Heart left ventricle (tissue), 16 donors: Measurements from ENCODE around the gene STRA6. TPM values are rescaled to one million over a fixed set of nuclear protein-coding genes. Genes with fewer than 3 reads are reported as not detected.

Experiments
- ATAC-seq, 4 donors: fragments of 200-7000 bp; cut with Tn5 transposase; one replicate each; pipeline ENCODE4 v1.9.1; 2020 to 2022; ENCODE audit warnings: moderate library complexity in 4 of 4, mild to moderate bottlenecking in 3 of 4, moderate number of reproducible peaks in 1 of 4
- DNase-seq, 5 donors: peaks; one replicate each; pipeline ENCODE4 v3.0.0-alpha.2; 2020
- H3K27ac ChIP-seq, 12 donors: fragments of 200-600 bp; sonication (generic) in 4 of 12; one replicate each; pipeline versions ENCODE4 v1.5.0 to v1.8.0; 2016 to 2022; ENCODE audit warnings: mild to moderate bottlenecking in 2 of 12
- H3K27me3 ChIP-seq, 9 donors: fragments of 200-600 bp; sonication (generic) in 2 of 9; one replicate each; pipeline versions ENCODE4 v1.5.1 to v1.8.0; 2016 to 2022; ENCODE audit warnings: mild to moderate bottlenecking in 3 of 9
- H3K36me3 ChIP-seq, 9 donors: fragments of 200-600 bp; sonication (generic) in 2 of 9; one replicate each; pipeline versions ENCODE4 v1.5.0 to v1.8.0; 2018 to 2022; ENCODE audit warnings: mild to moderate bottlenecking in 2 of 9
- H3K4me1 ChIP-seq, 12 donors: fragments of 200-600 bp; sonication (generic) in 4 of 12; one replicate each; pipeline versions ENCODE4 v1.5.0 to v1.8.0; 2016 to 2022; ENCODE audit warnings: mild to moderate bottlenecking in 3 of 12
- H3K4me3 ChIP-seq, 12 donors: fragments of 200-600 bp; sonication (generic) in 4 of 12; one replicate each; pipeline versions ENCODE4 v1.5.0 to v1.8.0; 2017 to 2022; ENCODE audit warnings: mild to moderate bottlenecking in 9 of 12, moderate library complexity in 4 of 12
- H3K9me3 ChIP-seq, 12 donors: fragments of 200-600 bp; sonication (generic) in 4 of 12; one replicate each; pipeline versions ENCODE4 v1.5.0 to v1.8.0; 2016 to 2022; ENCODE audit warnings: mild to moderate bottlenecking in 1 of 12
- POLR2A ChIP-seq, 2 donors: fragments of 450-650 bp; IDR thresholded peaks; one replicate each; pipeline ENCODE4 v1.6.1; 2017; ENCODE audit warnings: antibody characterized with exemption in 2 of 2, mild to moderate bottlenecking in 2 of 2, moderate library complexity in 2 of 2
- WGBS, 4 donors: extraction: QIAGEN DNeasy Blood & Tissue Kit in 2 of 4; methylation state at CpG; one replicate each; pipeline versions ENCODE4 v1.1.5 to v1.1.7; 2013 to 2018; 5-methylcytosine and 5-hydroxymethylcytosine counted together
- intact Hi-C, 10 donors: fragments of 100-400 bp; cut with DNase I; formaldehyde crosslinking; loops; one replicate each; pipeline versions ENCODE4 v1.11.1 to v1.14.2; 2022
- polyA plus RNA-seq, 2 donors: library from polyadenylated mRNA; stranded (reverse); fragments of 200-250 nt; gene quantifications; one replicate each; pipeline ENCODE4 v1.2.3, GENCODE V29; 2013
- total RNA-seq, 9 donors: library from RNA; depleted of rRNA in 2 of 9; stranded (reverse); fragments of >200 nt in 2 of 9; fragmentation: NEBNext Ultra II Directional in 3 of 9; extraction: Animal tissue kit (Norgen Biotek cat#: 25700) in 3 of 9; gene quantifications; one replicate each; pipeline versions ENCODE4 v1.1.0 to v1.2.4, GENCODE V29; 2016 to 2023
- TF ChIP-seq, protein P1 (sequence below), 12 donors: fragments of 200-600 bp; sonication (generic) in 4 of 12; IDR thresholded peaks; one replicate each; pipeline versions ENCODE4 v1.5.0 to v1.8.0; 2018 to 2022; ENCODE audit warnings: antibody characterized with exemption in 12 of 12, mild to moderate bottlenecking in 5 of 12
- donor health status: ischemic (EF 13 %, LVEDD 7.1; RV severe dilation, severe dysfunction).
- donor health status: healthy with polysubstance abuse.
- donor health status: DM: no; HTN: yes; CAD: no.
- donor health status: DM: no; HTN: no; CAD: no.
- donor health status: ischemic (EF 25% LVEDD 6.9; RV normal size, moderate dysfunction).
- donor health status: ischemic (EF 25% LVEDD 5.7; RV mildly dilated, moderate dysfunction).
- donor health status: healthy.
- donor health status: DM: yes; HTN: yes; CAD: no.
- donor health status: ischemic (EF 35%, LVEDD 5.7; RV mildly dilated, moderate dysfunction).
- donor health status: nonischemic (EF 11% LVEDD 7.7; RV severe dilation, severe dysfunction).
- donor health status: DM: yes; HTN: yes; CAD: no.
- donor health status: PGD.
- donor health status: ischemic (EF 29% LVEDD 5.4; RV normal size, mild dysfunction).
- donor health status: nonischemic (EF 23%, LVEDD 6.1; RV moderate dilation, normal function).

STRA6 gene
- total and polyA plus RNA-seq, 11 donors = 0.08 to 0.24 (median 0.14) TPM; not detected in 8

DNA sequence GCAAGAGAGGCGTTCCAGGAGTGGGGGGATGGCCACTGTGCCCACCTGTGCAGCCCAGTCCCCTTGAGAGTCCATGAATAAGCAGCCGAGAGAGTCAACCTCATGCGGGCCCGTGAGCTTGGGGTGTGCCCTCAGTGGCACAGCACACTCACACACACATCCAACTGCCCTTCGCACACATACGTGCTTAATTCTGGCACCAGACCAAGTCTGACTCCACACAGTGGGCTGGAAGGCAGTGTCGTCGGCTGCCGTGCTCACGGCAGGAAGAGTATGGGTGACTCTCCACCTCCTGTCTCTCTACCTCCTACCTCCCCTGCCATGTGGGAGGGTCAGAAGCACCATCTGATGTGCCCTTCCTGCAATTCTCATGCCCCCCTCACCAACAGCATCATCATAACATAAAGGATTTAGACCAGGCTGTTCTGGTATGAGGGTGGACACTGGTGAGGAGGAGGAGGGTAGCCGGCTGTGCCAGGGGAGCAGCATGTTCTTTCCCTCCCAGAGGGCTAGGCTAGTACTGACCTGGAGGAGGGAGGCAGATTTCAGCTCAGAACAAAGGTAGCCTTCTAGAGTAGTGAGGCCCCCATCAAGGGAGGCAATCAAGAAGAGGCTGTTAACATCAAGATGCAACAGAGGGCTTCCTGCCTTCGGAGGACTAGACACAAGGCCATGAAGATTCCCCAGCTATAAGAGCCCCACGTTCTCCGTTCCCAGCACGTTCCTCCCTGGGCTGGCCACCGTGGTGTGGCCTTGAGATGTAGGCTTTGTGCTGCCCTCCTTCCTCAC lies 5.3 kb upstream of the STRA6 start:
- Histone ChIP-seq H3K9me3 (no peaks in the 10 kb centered on the region), H3K27ac (no peak overlapping the region), H3K4me3 (no peak overlapping the region), H3K36me3 (no peaks in the 10 kb centered on the region), H3K27me3 (no peaks in the 10 kb centered on the region), H3K4me1 (peaks cover 0 to 29% (median 7%) of the 10 kb centered on the region in 12 donors)
- ATAC-seq = no peak
- TF ChIP-seq POLR2A (IDR thresholded peaks at IDR 0.05) = no peak
- TF ChIP-seq, protein P1, sequence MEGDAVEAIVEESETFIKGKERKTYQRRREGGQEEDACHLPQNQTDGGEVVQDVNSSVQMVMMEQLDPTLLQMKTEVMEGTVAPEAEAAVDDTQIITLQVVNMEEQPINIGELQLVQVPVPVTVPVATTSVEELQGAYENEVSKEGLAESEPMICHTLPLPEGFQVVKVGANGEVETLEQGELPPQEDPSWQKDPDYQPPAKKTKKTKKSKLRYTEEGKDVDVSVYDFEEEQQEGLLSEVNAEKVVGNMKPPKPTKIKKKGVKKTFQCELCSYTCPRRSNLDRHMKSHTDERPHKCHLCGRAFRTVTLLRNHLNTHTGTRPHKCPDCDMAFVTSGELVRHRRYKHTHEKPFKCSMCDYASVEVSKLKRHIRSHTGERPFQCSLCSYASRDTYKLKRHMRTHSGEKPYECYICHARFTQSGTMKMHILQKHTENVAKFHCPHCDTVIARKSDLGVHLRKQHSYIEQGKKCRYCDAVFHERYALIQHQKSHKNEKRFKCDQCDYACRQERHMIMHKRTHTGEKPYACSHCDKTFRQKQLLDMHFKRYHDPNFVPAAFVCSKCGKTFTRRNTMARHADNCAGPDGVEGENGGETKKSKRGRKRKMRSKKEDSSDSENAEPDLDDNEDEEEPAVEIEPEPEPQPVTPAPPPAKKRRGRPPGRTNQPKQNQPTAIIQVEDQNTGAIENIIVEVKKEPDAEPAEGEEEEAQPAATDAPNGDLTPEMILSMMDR (IDR thresholded peaks at IDR 0.05) = no peak
- intact Hi-C loops = no loop called here
- no peak for DNase-seq
- 77 to 86% (median 81%) methylated on average over 9 to 16 of the region's 16 CpGs for WGBS, 4 donors

DNA sequence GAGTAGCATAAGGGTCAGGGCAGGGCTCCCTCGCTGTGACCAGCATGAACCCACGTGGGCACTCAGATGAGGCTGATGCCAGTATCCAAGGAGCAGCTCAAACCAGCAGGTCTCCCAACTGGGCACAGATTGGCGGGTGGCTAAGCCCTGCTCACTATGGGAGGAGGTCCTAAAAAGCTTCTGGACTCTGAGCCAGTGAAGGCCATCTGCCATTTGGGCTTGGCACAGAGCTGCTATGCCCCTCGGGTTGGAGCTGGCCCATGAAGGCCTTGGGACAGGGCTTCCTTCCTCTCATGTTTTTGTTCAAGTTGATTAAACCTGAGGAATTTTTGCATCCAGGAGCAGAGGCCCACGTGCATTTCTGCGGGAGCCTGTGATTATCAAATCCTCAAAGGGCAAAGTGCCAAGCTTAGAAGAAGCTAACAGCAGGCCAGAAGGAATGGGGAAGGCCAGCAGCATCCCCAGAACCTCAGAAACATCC lies 4.3 kb upstream of the STRA6 start:
- no peak overlapping the region for H3K27ac ChIP-seq
- H3K36me3 ChIP-seq = no peaks in the 10 kb centered on the region
- no peak overlapping the region for H3K4me3 ChIP-seq
- TF ChIP-seq, protein P1 (IDR thresholded peaks at IDR 0.05) = no peak
- TF ChIP-seq POLR2A (IDR thresholded peaks at IDR 0.05) = no peak
- intact Hi-C loops = no loop called here
- WGBS, 4 donors = 70 to 79% (median 72%) methylated on average over 6 of the region's 6 CpGs
- H3K4me1 ChIP-seq = peaks cover 0 to 29% (median 10%) of the 10 kb centered on the region in 12 donors
- DNase-seq (no peak), ATAC-seq (no peak)
- H3K27me3 ChIP-seq = no peaks in the 10 kb centered on the region
- no peaks in the 10 kb centered on the region for H3K9me3 ChIP-seq

DNA sequence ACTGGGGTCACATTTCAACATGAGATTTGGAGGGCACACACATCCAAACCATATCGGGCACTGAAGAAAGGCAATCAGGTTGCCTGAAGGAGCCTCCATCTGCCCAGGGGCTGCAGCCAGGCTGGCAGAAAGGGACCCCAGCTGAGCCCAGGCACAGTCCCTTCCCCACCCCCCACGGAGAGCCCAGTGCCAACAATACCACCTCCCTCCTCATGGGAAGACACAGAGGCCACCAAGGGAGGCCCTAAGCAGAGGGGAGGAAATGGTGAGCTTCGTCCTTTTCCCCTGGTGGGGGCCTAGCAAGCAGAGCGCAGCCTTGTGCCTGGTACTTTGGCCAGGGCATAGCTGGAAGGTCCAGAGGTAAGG lies 3.0 kb upstream of the STRA6 start:
- H3K4me1 ChIP-seq = peaks cover 0 to 41% (median 19%) of the 10 kb centered on the region in 12 donors
- ATAC-seq (no peak), DNase-seq (no peak)
- no peaks in the 10 kb centered on the region for H3K9me3 ChIP-seq
- TF ChIP-seq, protein P1 (IDR thresholded peaks at IDR 0.05) = no peak
- TF ChIP-seq POLR2A (IDR thresholded peaks at IDR 0.05) = no peak
- H3K36me3 ChIP-seq = no peaks in the 10 kb centered on the region
- intact Hi-C loops = no loop called here
- no peak overlapping the region for H3K27ac ChIP-seq
- H3K27me3 ChIP-seq = no peaks in the 10 kb centered on the region
- 72 to 81% (median 74%) methylated on average over 4 of the region's 4 CpGs; no CpG with 5 or more reads in 1 of the 4 donors for WGBS, 4 donors
- H3K4me3 ChIP-seq = no peak overlapping the region

DNA sequence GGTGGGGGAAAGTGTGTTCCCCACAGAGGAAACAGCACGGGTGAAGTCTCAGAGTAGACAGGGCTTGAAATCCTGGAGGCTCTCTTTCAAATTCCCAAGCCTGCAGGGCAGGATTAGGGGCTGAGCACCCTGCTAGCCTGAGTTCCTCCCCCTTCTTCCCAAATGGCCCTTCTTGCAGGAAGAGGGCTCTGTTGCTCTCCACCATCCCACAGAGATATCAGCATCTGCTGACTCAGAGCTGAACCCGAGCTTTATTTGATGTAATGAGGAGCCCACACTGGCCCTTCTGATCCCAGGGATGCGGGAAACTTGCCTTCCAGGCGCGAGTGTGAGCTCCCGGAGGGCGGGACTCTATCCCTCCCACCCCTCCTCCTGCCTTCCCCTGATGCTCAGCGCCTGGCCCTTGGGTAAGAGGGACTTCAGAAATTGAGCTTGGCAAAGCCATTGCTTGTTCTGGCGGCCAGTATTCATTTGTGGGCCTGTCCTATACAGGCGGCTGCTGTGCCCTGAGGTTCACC lies 1.4 kb upstream of the STRA6 start:
- ATAC-seq = peak in 3 of 4 donors; percentile 32 to 70 (median 50)
- 64 to 78% (median 71%) methylated on average over 10 of the region's 10 CpGs for WGBS, 4 donors
- H3K27ac ChIP-seq = no peak overlapping the region
- no peaks in the 10 kb centered on the region for H3K27me3 ChIP-seq
- intact Hi-C loops = no loop called here
- peaks cover 0 to 38% (median 14%) of the 10 kb centered on the region in 12 donors for H3K4me1 ChIP-seq
- no peak overlapping the region for H3K4me3 ChIP-seq
- H3K36me3 ChIP-seq = no peaks in the 10 kb centered on the region
- H3K9me3 ChIP-seq = no peaks in the 10 kb centered on the region
- no peak for TF ChIP-seq POLR2A (IDR thresholded peaks at IDR 0.05)
- TF ChIP-seq, protein P1 (IDR thresholded peaks at IDR 0.05) = no peak
- DNase-seq = peak in 1 of 5 donors; percentile 54
